Left lung (tissue), 10 donors: ENCODE measurements around the gene SOAT1. TPM values are rescaled to one million over a fixed set of nuclear protein-coding genes. Genes with fewer than 3 reads are reported as not detected.
A peak's percentile ranks its signal among the peaks of the same experiment; 100 is the strongest.

Experiments used
- ATAC-seq: fragments of 200-7000 bp; cut with Tn5 transposase; one replicate; pipeline ENCODE4 v1.9.1; 2020; ENCODE audit warnings: moderate library complexity
- DNase-seq, 4 donors: peaks; one replicate each; pipeline ENCODE4 v3.0.0-alpha.2; 2013 to 2020
- H3K27ac ChIP-seq, 2 donors: fragments of 200-600 bp; sonication (generic) in 1 of 2; one replicate each; pipeline versions ENCODE4 v1.5.0 to v1.8.0; 2020 to 2021
- H3K27me3 ChIP-seq, 2 donors: fragments of 200-600 bp; sonication (generic) in 1 of 2; one replicate each; pipeline versions ENCODE4 v1.5.0 to v1.8.0; 2020 to 2021
- H3K36me3 ChIP-seq, 2 donors: fragments of 200-600 bp; sonication (generic) in 1 of 2; one replicate each; pipeline versions ENCODE4 v1.5.0 to v1.8.0; 2020 to 2021
- H3K4me1 ChIP-seq, 2 donors: fragments of 200-600 bp; one replicate each; pipeline ENCODE4 v1.8.0; 2021
- H3K4me3 ChIP-seq, 2 donors: fragments of 200-600 bp; sonication (generic) in 1 of 2; one replicate each; pipeline versions ENCODE4 v1.5.0 to v1.8.0; 2020 to 2021; ENCODE audit warnings: mild to moderate bottlenecking in 1 of 2
- H3K9me3 ChIP-seq, 2 donors: fragments of 200-600 bp; sonication (generic) in 1 of 2; one replicate each; pipeline versions ENCODE4 v1.5.0 to v1.8.0; 2020 to 2021
- intact Hi-C, 2 donors: fragments of 100-400 bp; cut with DNase I; formaldehyde crosslinking; loops; one replicate each; pipeline versions ENCODE4 v1.11.2 to v1.14.2; 2022
- polyA plus RNA-seq, 6 donors: library from polyadenylated mRNA; unstranded; fragments of 120-200 nt; gene quantifications; one replicate each; pipeline ENCODE4 v1.2.1, GENCODE V29; 2013; ENCODE audit not compliant: insufficient read length in 6 of 6
- total RNA-seq, 2 donors: library from RNA; stranded (reverse); fragmentation: NEBNext Ultra II Directional; extraction: Animal tissue kit (Norgen Biotek cat#: 25700); gene quantifications; one replicate each; pipeline ENCODE4 v1.2.1, GENCODE V29; 2021
- TF ChIP-seq, protein P1 (sequence below), 2 donors: fragments of 200-600 bp; sonication (generic) in 1 of 2; IDR thresholded peaks; one replicate each; pipeline versions ENCODE4 v1.5.0 to v1.8.0; 2021; ENCODE audit warnings: antibody characterized with exemption in 2 of 2
- donor health status: DM: no; HTN: yes; CAD: no.
- donor health status: DM: no; HTN: no; CAD: no.

The SOAT1 gene
- total and polyA plus RNA-seq, 8 donors: 28.9 to 102 (median 30.2) TPM

DNA sequence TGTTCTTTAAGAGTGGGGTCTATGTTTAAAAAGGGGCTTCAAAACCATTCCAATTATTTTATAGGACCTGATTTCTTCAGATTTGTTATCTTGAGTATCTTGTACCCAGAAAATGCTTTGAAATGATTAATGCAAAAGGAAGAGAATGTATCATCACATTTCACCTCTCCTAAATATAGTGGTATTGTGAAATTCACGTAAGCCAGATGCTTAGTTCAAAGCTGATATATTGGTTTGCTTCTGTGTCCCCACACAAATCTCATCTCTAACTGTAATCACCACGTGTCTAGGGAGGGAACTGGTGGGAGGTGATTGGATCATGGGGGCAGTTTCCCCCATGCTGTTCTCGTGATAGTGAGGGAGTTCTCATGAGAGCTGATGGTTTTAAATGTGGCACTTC, 8.5 kb downstream of the SOAT1 start:
- ATAC-seq: no peak
- no peaks in the 10 kb centered on the region for H3K27me3 ChIP-seq
- H3K9me3 ChIP-seq: no peaks in the 10 kb centered on the region
- peaks cover 0 to 28% of the 10 kb centered on the region in 2 donors for H3K4me1 ChIP-seq
- TF ChIP-seq, protein P1, sequence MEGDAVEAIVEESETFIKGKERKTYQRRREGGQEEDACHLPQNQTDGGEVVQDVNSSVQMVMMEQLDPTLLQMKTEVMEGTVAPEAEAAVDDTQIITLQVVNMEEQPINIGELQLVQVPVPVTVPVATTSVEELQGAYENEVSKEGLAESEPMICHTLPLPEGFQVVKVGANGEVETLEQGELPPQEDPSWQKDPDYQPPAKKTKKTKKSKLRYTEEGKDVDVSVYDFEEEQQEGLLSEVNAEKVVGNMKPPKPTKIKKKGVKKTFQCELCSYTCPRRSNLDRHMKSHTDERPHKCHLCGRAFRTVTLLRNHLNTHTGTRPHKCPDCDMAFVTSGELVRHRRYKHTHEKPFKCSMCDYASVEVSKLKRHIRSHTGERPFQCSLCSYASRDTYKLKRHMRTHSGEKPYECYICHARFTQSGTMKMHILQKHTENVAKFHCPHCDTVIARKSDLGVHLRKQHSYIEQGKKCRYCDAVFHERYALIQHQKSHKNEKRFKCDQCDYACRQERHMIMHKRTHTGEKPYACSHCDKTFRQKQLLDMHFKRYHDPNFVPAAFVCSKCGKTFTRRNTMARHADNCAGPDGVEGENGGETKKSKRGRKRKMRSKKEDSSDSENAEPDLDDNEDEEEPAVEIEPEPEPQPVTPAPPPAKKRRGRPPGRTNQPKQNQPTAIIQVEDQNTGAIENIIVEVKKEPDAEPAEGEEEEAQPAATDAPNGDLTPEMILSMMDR (IDR thresholded peaks at IDR 0.05): no peak
- DNase-seq: no peak
- H3K36me3 ChIP-seq: peaks cover 0 to 26% of the 10 kb centered on the region in 2 donors
- no peak overlapping the region for H3K27ac ChIP-seq
- intact Hi-C loops: no loop called here
- H3K4me3 ChIP-seq: no peak overlapping the region

DNA sequence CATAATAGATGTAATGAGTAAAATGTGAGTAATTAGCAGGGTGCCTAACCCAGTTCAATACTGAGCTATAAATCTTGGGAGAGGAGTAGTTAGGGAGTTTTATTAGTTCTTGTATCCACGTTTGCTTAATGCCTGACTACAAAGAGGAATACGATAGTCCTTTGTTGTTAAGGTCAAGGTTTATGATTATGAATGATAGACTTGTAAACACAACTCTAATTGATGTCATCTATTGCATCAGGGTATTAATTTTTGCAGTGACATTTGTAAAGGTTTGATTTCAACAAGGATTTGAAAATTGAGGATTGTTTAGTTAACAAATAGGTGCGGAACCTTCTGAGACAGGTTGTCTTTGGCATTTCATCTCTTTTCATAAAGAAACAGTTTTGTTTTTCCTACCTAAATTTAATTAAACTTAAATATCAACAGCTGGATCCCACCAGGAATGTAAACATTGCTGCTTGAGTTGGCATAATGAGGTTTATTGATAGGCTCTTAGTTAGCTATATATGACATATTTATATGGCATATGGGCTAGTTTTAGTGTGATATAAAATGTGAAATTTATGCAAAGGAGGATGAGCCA, 9.7 kb downstream of the SOAT1 start:
- TF ChIP-seq, protein P1 (IDR thresholded peaks at IDR 0.05): no peak
- H3K36me3 ChIP-seq: peaks cover 0 to 34% of the 10 kb centered on the region in 2 donors
- no peaks in the 10 kb centered on the region for H3K27me3 ChIP-seq
- H3K4me3 ChIP-seq: no peak overlapping the region
- H3K27ac ChIP-seq: no peak overlapping the region
- DNase-seq (no peak), ATAC-seq (no peak)
- peaks cover 0 to 23% of the 10 kb centered on the region in 2 donors for H3K4me1 ChIP-seq
- intact Hi-C loops: no loop called here
- H3K9me3 ChIP-seq: no peaks in the 10 kb centered on the region

DNA sequence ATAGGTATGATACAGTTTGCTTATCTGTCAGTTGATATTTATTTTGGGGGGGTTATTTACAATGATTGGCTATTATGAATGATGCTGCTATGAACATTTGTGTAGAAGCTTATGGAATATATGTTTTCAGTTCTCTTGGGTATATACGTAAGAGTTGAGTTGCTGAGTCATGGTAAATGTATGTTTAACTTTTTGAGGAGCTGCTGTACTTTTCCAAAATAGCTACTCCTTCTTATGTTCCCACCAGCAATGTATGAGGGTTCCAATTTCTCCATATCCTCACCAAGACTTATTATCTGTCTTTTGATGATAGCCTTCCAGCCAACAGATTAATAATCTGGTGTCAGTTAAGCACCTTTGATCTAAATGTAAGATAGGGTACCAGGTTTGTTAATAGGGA, 11.9 kb downstream of the SOAT1 start:
- Histone ChIP-seq H3K4me1 (peaks cover 0 to 11% of the 10 kb centered on the region in 2 donors), H3K27ac (no peak overlapping the region), H3K27me3 (no peaks in the 10 kb centered on the region), H3K4me3 (no peak overlapping the region), H3K9me3 (no peaks in the 10 kb centered on the region), H3K36me3 (peaks cover 0 to 34% of the 10 kb centered on the region in 2 donors)
- TF ChIP-seq, protein P1 (IDR thresholded peaks at IDR 0.05): no peak
- DNase-seq: no peak
- intact Hi-C loops: no loop called here
- ATAC-seq: no peak

DNA sequence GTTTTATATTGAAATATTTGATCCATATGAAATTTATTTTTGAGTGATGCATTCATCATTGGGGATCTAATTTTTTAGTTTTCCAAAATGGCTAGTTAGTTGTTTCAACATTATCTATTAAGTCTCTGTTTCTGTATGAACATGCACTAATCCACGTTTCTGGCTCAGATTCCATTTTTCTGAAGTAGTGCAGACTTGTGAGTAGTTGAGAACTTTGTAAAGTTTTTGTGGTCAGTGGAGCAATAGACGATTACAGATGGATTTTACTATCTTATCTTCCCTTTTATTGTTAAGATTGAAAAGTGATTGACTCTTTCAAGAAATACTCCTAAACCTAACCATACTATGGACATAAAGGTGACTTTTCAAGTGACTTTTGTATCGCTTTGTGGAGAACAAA, 16.7 kb downstream of the SOAT1 start:
- ATAC-seq (no peak), DNase-seq (no peak)
- H3K9me3 ChIP-seq: no peaks in the 10 kb centered on the region
- peaks cover 0 to 26% of the 10 kb centered on the region in 2 donors for H3K36me3 ChIP-seq
- H3K27ac ChIP-seq: peak overlapping the region in 1 of 2 donors; percentile 34
- no peaks in the 10 kb centered on the region for H3K27me3 ChIP-seq
- intact Hi-C loops: no loop called here
- TF ChIP-seq, protein P1 (IDR thresholded peaks at IDR 0.05): no peak
- H3K4me3 ChIP-seq: no peak overlapping the region
- H3K4me1 ChIP-seq: peaks cover 0 to 10% of the 10 kb centered on the region in 2 donors

DNA sequence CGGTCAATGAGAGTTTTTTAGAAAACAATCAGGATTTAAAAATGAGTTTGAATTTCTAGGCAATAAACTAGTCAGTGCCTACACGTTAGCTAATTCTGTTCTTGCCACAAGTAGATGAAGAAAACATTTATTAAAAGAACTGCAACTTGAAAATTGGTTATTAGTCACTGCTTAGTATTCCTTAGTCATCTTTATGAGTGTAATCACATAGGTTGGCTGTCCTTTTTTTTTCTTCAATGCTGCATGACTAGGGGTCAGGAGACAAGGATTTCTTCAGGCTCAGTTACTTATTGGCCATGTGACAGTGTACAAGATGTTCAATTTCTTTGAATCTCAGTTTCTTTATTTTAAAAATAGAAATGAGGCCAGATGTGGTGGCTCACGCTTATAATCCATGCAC, 17.1 kb downstream of the SOAT1 start:
- Histone ChIP-seq H3K4me3 (no peak overlapping the region), H3K9me3 (no peaks in the 10 kb centered on the region), H3K36me3 (peaks cover 0 to 26% of the 10 kb centered on the region in 2 donors), H3K27me3 (no peaks in the 10 kb centered on the region), H3K4me1 (peaks cover 0 to 10% of the 10 kb centered on the region in 2 donors), H3K27ac (peak overlapping the region in 1 of 2 donors; percentile 34)
- peak; percentile 63 for ATAC-seq
- DNase-seq: no peak
- intact Hi-C loops: no loop called here
- TF ChIP-seq, protein P1 (IDR thresholded peaks at IDR 0.05): no peak
